ENCODE results near the gene CCDC177. TPM values are rescaled to one million over a fixed set of nuclear protein-coding genes. Genes with fewer than 3 reads are reported as not detected.
A peak's percentile ranks its signal among the peaks of the same experiment; 100 is the strongest.

The CCDC177 gene
- total RNA-seq, 1 experiment from 2014 or later: not detected

GRCh38 chr14:69567563-69567962 lies 7.1 kb downstream of the CCDC177 start:
- no peak for DNase-seq (ENCODE audit: low read depth)

GRCh38 chr14:69561893-69562292 lies 12.8 kb downstream of the CCDC177 start:
- no peak for DNase-seq (ENCODE audit: low read depth)

GRCh38 chr14:69560826-69561225 lies 13.8 kb downstream of the CCDC177 start:
- DNase-seq (ENCODE audit: low read depth): no peak

- DNase-seq (ENCODE audit: low read depth): no peak
These were observed 15.1 kb downstream of the CCDC177 start for GRCh38 chr14:69559581-69560011.

GRCh38 chr14:69558774-69559173 lies 15.9 kb downstream of the CCDC177 start:
- no peak for DNase-seq (ENCODE audit: low read depth)

GRCh38 chr14:69554500-69554899 lies 20.2 kb downstream of the CCDC177 start:
- DNase-seq (ENCODE audit: low read depth): no peak

- DNase-seq (ENCODE audit: low read depth): peak; percentile 24
These were observed 21.4 kb downstream of the CCDC177 start for GRCh38 chr14:69553252-69553651.

GRCh38 chr14:69551511-69551910 lies 23.2 kb downstream of the CCDC177 start:
- no peak for DNase-seq (ENCODE audit: low read depth)

- DNase-seq (ENCODE audit: low read depth): no peak
These were observed 26.1 kb downstream of the CCDC177 start for GRCh38 chr14:69548566-69548965.

GRCh38 chr14:69547701-69548348 lies 26.8 kb downstream of the CCDC177 start:
- peak; percentile 16 for DNase-seq (ENCODE audit: low read depth)

- DNase-seq (ENCODE audit: low read depth): peak; percentile 91
These were observed 31.1 kb downstream of the CCDC177 start for GRCh38 chr14:69543341-69544115.

- no peak for DNase-seq (ENCODE audit: low read depth)
These were observed 32.4 kb downstream of the CCDC177 start for GRCh38 chr14:69542311-69542710.

GRCh38 chr14:69540654-69541335 lies 33.9 kb downstream of the CCDC177 start:
- no peak for DNase-seq (ENCODE audit: low read depth)

- no peak for DNase-seq (ENCODE audit: low read depth)
These were observed 34.9 kb downstream of the CCDC177 start for GRCh38 chr14:69539631-69540410.

GRCh38 chr14:69538766-69539165 lies 35.9 kb downstream of the CCDC177 start:
- no peak for DNase-seq (ENCODE audit: low read depth)

GRCh38 chr14:69537900-69538299 lies 36.8 kb downstream of the CCDC177 start:
- DNase-seq (ENCODE audit: low read depth): no peak

- DNase-seq (ENCODE audit: low read depth): no peak
These were observed 37.7 kb downstream of the CCDC177 start for GRCh38 chr14:69536971-69537370.

GRCh38 chr14:69535230-69535848 lies 39.3 kb downstream of the CCDC177 start:
- peak; percentile 63 for DNase-seq (ENCODE audit: low read depth)

GRCh38 chr14:69532561-69533340 lies 41.9 kb downstream of the CCDC177 start:
- DNase-seq (ENCODE audit: low read depth): peak; percentile 60

GRCh38 chr14:69531135-69531534 lies 43.5 kb downstream of the CCDC177 start:
- DNase-seq (ENCODE audit: low read depth): no peak

- no peak for DNase-seq (ENCODE audit: low read depth)
These were observed 44.6 kb downstream of the CCDC177 start for GRCh38 chr14:69530095-69530494.
